Gastrocnemius medialis (tissue), 4 donors: ENCODE measurements around the gene NADSYN1.

Experiments
- POLR2A ChIP-seq, 2 donors: fragments of 450-650 bp; IDR thresholded peaks; one replicate each; pipeline ENCODE4 v1.6.1; 2017; ENCODE audit warnings: antibody characterized with exemption in 2 of 2, mild to moderate bottlenecking in 2 of 2, moderate library complexity in 2 of 2
- TF ChIP-seq, protein P1 (sequence below), 5 experiments: fragments of 450-650 bp in 3 of 5; fragments of 200-600 bp in 2 of 5; sonication (generic) in 2 of 5; IDR thresholded peaks in 4 of 5; conservative IDR thresholded peaks in 1 of 5; 1 replicate in 4 of 5; 2 replicates in 1 of 5; pipeline ENCODE4 v1.5.1; 2016 to 2019; ENCODE audit warnings: antibody characterized with exemption in 5 of 5, mild to moderate bottlenecking in 3 of 5, moderate library complexity in 3 of 5

GRCh38 chr11:71442880-71443279 lies 10.1 kb upstream of the NADSYN1 start:
- TF ChIP-seq, protein P1, sequence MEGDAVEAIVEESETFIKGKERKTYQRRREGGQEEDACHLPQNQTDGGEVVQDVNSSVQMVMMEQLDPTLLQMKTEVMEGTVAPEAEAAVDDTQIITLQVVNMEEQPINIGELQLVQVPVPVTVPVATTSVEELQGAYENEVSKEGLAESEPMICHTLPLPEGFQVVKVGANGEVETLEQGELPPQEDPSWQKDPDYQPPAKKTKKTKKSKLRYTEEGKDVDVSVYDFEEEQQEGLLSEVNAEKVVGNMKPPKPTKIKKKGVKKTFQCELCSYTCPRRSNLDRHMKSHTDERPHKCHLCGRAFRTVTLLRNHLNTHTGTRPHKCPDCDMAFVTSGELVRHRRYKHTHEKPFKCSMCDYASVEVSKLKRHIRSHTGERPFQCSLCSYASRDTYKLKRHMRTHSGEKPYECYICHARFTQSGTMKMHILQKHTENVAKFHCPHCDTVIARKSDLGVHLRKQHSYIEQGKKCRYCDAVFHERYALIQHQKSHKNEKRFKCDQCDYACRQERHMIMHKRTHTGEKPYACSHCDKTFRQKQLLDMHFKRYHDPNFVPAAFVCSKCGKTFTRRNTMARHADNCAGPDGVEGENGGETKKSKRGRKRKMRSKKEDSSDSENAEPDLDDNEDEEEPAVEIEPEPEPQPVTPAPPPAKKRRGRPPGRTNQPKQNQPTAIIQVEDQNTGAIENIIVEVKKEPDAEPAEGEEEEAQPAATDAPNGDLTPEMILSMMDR (IDR thresholded peaks at IDR 0.05 in 4 of 5, conservative IDR thresholded peaks at IDR 0.05 in 1 of 5), result no peak
- TF ChIP-seq POLR2A (IDR thresholded peaks at IDR 0.05), result no peak
